HL-60 (cell line): ENCODE measurements around the gene LRRC15.

Experiments
- DNase-seq, 2 experiments: peaks; one replicate each; pipeline ENCODE4 v3.0.0-alpha.2; 2010 to 2020; ENCODE audit warnings: low read depth in 1 of 2, low spot score in 1 of 2
- H3K27ac ChIP-seq: fragments of 250-450 bp; sonication (Bioruptor Pico); replicated peaks from 2 replicates; pipeline ENCODE4 v1.5.1; 2020; ENCODE audit warnings: mild to moderate bottlenecking, moderate library complexity
- H3K27me3 ChIP-seq: fragments of 250-450 bp; sonication (Bioruptor Pico); 2 replicates; pipeline ENCODE4 v1.5.1; 2021; ENCODE audit warnings: mild to moderate bottlenecking, moderate library complexity; ENCODE audit not compliant: insufficient read depth, poor library complexity, severe bottlenecking
- H3K4me3 ChIP-seq: replicated peaks from 2 replicates; pipeline ENCODE4 v1.5.1; 2011; ENCODE audit warnings: mild to moderate bottlenecking, control low read depth, low read length; ENCODE audit not compliant: insufficient read depth
- GABPA ChIP-seq: IDR thresholded peaks from 2 replicates; pipeline ENCODE4 v1.6.1; 2012; ENCODE audit warnings: low read depth
- POLR2AphosphoS5 ChIP-seq: IDR thresholded peaks from 2 replicates; pipeline ENCODE4 v1.6.1; 2012; ENCODE audit warnings: low read depth
- SPI1 ChIP-seq: IDR thresholded peaks from 2 replicates; pipeline ENCODE4 v1.6.1; 2012; ENCODE audit warnings: low read depth, mild to moderate bottlenecking, borderline replicate concordance
- TF ChIP-seq, protein P1 (sequence below): IDR thresholded peaks from 2 replicates; pipeline ENCODE4 v1.6.1; 2012; ENCODE audit warnings: low read depth; ENCODE audit not compliant: insufficient replicate concordance
- TF ChIP-seq, protein P2 (sequence below): IDR thresholded peaks from one replicate; pipeline ENCODE4 v1.5.1; 2011; ENCODE audit warnings: low read length, control low read depth, inconsistent platforms; ENCODE audit not compliant: insufficient read depth

Gene LRRC15

DNA sequence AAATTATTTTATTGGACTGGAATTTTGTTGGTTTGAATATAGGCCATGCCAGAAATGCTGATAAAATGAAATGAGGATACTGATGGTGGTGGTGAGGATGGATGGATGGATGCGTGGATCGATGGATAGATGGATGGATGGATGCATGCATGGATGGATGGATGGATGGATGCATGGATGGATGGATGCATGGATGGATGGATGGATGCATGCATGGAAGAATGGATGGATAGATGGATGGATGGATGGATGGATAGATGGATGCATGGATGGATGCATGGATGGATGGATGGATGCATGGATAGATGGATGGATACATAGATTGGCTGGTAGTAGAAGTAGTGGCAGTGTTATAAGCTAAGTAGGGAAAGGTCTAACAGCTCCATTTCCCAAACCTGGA, 58.5 kb downstream of the LRRC15 start:
- Histone ChIP-seq H3K27me3 (peaks cover 4% of the 10 kb centered on the region), H3K27ac (no peak overlapping the region), H3K4me3 (no peak overlapping the region)
- TF ChIP-seq SPI1 (no peak), POLR2AphosphoS5 (no peak), GABPA (no peak)
- TF ChIP-seq, protein P1, sequence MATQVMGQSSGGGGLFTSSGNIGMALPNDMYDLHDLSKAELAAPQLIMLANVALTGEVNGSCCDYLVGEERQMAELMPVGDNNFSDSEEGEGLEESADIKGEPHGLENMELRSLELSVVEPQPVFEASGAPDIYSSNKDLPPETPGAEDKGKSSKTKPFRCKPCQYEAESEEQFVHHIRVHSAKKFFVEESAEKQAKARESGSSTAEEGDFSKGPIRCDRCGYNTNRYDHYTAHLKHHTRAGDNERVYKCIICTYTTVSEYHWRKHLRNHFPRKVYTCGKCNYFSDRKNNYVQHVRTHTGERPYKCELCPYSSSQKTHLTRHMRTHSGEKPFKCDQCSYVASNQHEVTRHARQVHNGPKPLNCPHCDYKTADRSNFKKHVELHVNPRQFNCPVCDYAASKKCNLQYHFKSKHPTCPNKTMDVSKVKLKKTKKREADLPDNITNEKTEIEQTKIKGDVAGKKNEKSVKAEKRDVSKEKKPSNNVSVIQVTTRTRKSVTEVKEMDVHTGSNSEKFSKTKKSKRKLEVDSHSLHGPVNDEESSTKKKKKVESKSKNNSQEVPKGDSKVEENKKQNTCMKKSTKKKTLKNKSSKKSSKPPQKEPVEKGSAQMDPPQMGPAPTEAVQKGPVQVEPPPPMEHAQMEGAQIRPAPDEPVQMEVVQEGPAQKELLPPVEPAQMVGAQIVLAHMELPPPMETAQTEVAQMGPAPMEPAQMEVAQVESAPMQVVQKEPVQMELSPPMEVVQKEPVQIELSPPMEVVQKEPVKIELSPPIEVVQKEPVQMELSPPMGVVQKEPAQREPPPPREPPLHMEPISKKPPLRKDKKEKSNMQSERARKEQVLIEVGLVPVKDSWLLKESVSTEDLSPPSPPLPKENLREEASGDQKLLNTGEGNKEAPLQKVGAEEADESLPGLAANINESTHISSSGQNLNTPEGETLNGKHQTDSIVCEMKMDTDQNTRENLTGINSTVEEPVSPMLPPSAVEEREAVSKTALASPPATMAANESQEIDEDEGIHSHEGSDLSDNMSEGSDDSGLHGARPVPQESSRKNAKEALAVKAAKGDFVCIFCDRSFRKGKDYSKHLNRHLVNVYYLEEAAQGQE, result no peak
- TF ChIP-seq, protein P2, sequence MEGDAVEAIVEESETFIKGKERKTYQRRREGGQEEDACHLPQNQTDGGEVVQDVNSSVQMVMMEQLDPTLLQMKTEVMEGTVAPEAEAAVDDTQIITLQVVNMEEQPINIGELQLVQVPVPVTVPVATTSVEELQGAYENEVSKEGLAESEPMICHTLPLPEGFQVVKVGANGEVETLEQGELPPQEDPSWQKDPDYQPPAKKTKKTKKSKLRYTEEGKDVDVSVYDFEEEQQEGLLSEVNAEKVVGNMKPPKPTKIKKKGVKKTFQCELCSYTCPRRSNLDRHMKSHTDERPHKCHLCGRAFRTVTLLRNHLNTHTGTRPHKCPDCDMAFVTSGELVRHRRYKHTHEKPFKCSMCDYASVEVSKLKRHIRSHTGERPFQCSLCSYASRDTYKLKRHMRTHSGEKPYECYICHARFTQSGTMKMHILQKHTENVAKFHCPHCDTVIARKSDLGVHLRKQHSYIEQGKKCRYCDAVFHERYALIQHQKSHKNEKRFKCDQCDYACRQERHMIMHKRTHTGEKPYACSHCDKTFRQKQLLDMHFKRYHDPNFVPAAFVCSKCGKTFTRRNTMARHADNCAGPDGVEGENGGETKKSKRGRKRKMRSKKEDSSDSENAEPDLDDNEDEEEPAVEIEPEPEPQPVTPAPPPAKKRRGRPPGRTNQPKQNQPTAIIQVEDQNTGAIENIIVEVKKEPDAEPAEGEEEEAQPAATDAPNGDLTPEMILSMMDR, result no peak
- DNase-seq, result no peak

DNA sequence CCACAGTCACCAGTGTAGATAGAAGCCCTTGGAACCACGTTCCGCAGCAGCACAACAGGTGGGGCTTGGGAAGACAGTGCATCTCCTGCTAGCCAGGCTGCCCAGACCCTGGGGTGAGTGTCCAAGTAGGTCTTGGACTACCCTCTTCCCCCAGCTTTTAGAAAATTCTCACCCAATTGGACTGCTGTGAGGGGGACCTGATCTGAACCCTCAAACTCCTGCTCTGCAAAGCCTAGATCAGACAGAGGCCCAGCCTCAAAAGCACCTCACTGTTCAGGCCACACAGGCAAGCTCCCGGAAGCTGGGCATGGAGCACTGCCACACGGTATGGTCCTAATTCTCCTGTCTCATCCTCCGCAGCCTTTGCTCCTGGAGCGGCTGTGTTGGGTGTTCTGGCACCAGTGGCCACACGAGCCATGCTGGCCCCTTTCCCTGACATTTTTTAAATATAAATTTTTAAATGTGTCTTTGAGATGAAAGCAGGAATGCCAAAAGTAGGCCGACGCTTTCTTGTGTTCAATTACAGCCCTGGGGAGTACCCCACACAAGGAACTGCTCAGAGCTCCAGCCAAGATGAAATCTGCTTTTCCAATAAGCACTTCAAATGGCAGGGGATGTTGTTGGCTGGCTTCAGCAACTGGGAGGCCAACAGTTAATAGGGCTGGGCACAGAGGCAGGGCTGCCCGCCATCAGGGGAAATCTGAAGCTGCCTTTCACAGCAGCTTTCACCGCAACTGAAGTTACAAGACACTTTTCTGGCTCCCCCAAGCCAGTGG, 59.3 kb downstream of the LRRC15 start:
- no peak for TF ChIP-seq POLR2AphosphoS5
- TF ChIP-seq, protein P2, result no peak
- no peak for TF ChIP-seq GABPA
- TF ChIP-seq, protein P1, result no peak
- no peak for TF ChIP-seq SPI1
- Histone ChIP-seq H3K27me3 (peaks cover 4% of the 10 kb centered on the region), H3K4me3 (no peak overlapping the region), H3K27ac (no peak overlapping the region)
- no peak for DNase-seq

DNA sequence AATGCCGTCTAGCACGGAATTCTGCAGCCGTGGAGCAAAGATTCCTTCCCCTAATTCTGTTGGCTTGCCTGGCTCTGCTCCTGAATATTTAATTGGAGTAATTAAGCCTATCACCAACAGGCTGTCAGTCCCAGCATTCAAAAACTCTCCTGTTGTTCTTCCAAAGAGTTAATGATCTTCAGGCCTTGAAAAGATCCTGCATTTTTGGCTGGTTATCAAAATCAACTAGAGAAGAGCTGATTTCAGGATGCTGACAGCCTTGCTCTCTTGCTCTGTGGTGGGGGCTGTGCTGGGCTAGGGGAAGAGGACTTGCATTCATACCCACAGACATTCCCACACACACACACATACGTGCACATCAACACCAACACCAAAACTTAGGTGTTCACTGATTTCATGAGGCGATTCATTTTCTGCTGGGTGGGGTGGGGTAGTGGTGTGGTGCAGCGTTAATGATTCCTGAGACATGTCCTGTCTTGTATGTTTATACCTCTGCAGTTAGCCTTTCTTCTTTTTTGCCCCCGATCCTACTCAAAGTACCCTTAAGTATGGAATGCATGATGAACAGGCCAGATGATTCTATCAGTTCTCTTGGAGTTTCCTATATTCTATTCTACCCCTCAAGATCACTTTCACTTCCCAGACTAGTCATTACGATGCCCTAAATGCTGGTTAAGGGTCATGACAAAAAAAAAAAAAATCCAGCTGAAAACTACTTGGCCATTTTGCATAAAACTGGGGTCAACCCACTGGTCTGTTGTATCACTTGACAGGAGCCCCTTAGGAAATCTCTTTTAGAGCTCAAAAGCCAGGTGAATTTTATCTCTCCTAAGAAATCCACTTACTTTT, 60.7 kb downstream of the LRRC15 start:
- DNase-seq, result no peak
- Histone ChIP-seq H3K4me3 (no peak overlapping the region), H3K27me3 (peaks cover 4% of the 10 kb centered on the region), H3K27ac (no peak overlapping the region)
- TF ChIP-seq POLR2AphosphoS5 (no peak), GABPA (no peak), SPI1 (no peak)
- TF ChIP-seq, protein P1, result no peak
- TF ChIP-seq, protein P2, result no peak
